HG03460 (cell line): Measurements from ENCODE around the gene MYO18A.
A peak's percentile ranks its signal among the peaks of the same experiment; 100 is the strongest.
"Not testable (repeated sequence)": the region's sequence is repeated elsewhere in the genome, so short reads cannot be mapped to it uniquely, and the experiment has no call there.

ENCODE experiments used
- ATAC-seq: cut with Tn5 transposase; IDR thresholded peaks from one replicate; pipeline ENCODE4 v1.9.1; 2021; ENCODE audit not compliant: unreplicated experiment

MYO18A gene

GRCh38 chr17:29148257-29148789, 31.9 kb downstream of the MYO18A start:
- no peak for ATAC-seq

- no peak for ATAC-seq
These were observed 32.5 kb downstream of the MYO18A start for GRCh38 chr17:29147682-29148081.

GRCh38 chr17:29147228-29147627, 33.0 kb downstream of the MYO18A start:
- not testable (repeated sequence) for ATAC-seq

- ATAC-seq = no peak
These were observed 33.7 kb downstream of the MYO18A start for GRCh38 chr17:29146369-29146972.

- ATAC-seq = peak; percentile 37
These were observed 34.7 kb downstream of the MYO18A start for GRCh38 chr17:29145289-29146073.

GRCh38 chr17:29143894-29144293, 36.3 kb downstream of the MYO18A start:
- ATAC-seq = no peak

- no peak for ATAC-seq
These were observed 38.7 kb downstream of the MYO18A start for GRCh38 chr17:29141514-29141876.

- peak; percentile 1 for ATAC-seq
These were observed 39.3 kb downstream of the MYO18A start for GRCh38 chr17:29140631-29141513.

GRCh38 chr17:29140051-29140621, 40.1 kb downstream of the MYO18A start:
- peak; percentile 45 for ATAC-seq

GRCh38 chr17:29138971-29139691, 41.1 kb downstream of the MYO18A start:
- no peak for ATAC-seq

GRCh38 chr17:29138184-29138955, 41.8 kb downstream of the MYO18A start:
- ATAC-seq = no peak

- no peak for ATAC-seq
These were observed 43.0 kb downstream of the MYO18A start for GRCh38 chr17:29136998-29137730.

- no peak for ATAC-seq
These were observed 44.7 kb downstream of the MYO18A start for GRCh38 chr17:29135464-29135863.

- ATAC-seq = no peak
These were observed 47.0 kb downstream of the MYO18A start for GRCh38 chr17:29133121-29133713.

GRCh38 chr17:29131814-29132682, 48.1 kb downstream of the MYO18A start:
- no peak for ATAC-seq

GRCh38 chr17:29129731-29130130, 50.5 kb downstream of the MYO18A start:
- no peak for ATAC-seq

- ATAC-seq = no peak
These were observed 52.4 kb downstream of the MYO18A start for GRCh38 chr17:29127840-29128239.
